BJ (cell line): ENCODE results near the gene UBAC2. TPM values are rescaled to one million over a fixed set of nuclear protein-coding genes. Genes with fewer than 3 reads are reported as not detected.

Experiments
- CTCF ChIA-PET: fragments of 350-600 bp; formaldehyde crosslinking; extraction: SDS; loops from one replicate; lab custom pipeline; 2021; ENCODE audit warnings: antibody characterized with exemption, inconsistent platforms; lab: Yijun Ruan, JAX
- POLR2A ChIA-PET: fragments of 300-600 bp; sonication (Branson Sonifier 250); formaldehyde crosslinking; extraction: SDS; loops from one replicate; lab custom pipeline; 2021; ENCODE audit warnings: antibody characterized with exemption; lab: Charles Lee
- DNase-seq: peaks from one replicate; pipeline ENCODE4 v3.0.0-alpha.2; 2011; ENCODE audit warnings: low read depth
- H3K27me3 ChIP-seq: 2 replicates; pipeline ENCODE4 v1.6.0; 2011; ENCODE audit warnings: low read length; ENCODE audit not compliant: control insufficient read depth, insufficient read depth
- H3K36me3 ChIP-seq: 2 replicates; pipeline ENCODE4 v1.5.1; 2011; ENCODE audit warnings: low read length; ENCODE audit not compliant: control insufficient read depth, insufficient read depth
- H3K4me3 ChIP-seq: 2 replicates; pipeline ENCODE4 v1.5.1; 2011; ENCODE audit warnings: low read depth, mild to moderate bottlenecking, control low read depth, low read length
- polyA plus RNA-seq: library from polyadenylated mRNA; depleted of rRNA; stranded (reverse); fragments of >200 nt; gene quantifications from 2 replicates; pipeline ENCODE4 v1.2.3, GENCODE V29; 2011
- TF ChIP-seq, protein P1 (sequence below): IDR thresholded peaks from 2 replicates; pipeline ENCODE4 v1.5.1; 2011; ENCODE audit warnings: low read depth, mild to moderate bottlenecking, control low read depth, inconsistent platforms, low read length, moderate library complexity; ENCODE audit not compliant: insufficient read depth

UBAC2 gene
- polyA plus RNA-seq, 1 experiment, result 84.7 TPM

- ChIA-PET CTCF (interaction anchor here (0.7 to 2.5 kb wide), 4 partner anchors 9 to 151 kb away, joined by 3 to 8 read pairs (median 6); no protein-coding TSS in a partner anchor), POLR2A (no interaction called here)
- no peaks in the 10 kb centered on the region; the same call in 1 of the 2 replicates for H3K36me3 ChIP-seq
- H3K4me3 ChIP-seq, result no peak overlapping the region
- no peak for DNase-seq
- H3K27me3 ChIP-seq, result no peaks in the 10 kb centered on the region
- TF ChIP-seq, protein P1, sequence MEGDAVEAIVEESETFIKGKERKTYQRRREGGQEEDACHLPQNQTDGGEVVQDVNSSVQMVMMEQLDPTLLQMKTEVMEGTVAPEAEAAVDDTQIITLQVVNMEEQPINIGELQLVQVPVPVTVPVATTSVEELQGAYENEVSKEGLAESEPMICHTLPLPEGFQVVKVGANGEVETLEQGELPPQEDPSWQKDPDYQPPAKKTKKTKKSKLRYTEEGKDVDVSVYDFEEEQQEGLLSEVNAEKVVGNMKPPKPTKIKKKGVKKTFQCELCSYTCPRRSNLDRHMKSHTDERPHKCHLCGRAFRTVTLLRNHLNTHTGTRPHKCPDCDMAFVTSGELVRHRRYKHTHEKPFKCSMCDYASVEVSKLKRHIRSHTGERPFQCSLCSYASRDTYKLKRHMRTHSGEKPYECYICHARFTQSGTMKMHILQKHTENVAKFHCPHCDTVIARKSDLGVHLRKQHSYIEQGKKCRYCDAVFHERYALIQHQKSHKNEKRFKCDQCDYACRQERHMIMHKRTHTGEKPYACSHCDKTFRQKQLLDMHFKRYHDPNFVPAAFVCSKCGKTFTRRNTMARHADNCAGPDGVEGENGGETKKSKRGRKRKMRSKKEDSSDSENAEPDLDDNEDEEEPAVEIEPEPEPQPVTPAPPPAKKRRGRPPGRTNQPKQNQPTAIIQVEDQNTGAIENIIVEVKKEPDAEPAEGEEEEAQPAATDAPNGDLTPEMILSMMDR, result no peak
These were observed 85.0 kb downstream of the UBAC2 start for GRCh38 chr13:99285432-99286182.

- ChIA-PET CTCF (no interaction called here), POLR2A (no interaction called here)
- TF ChIP-seq, protein P1, result no peak
- no peaks in the 10 kb centered on the region; the same call in 1 of the 2 replicates for H3K36me3 ChIP-seq
- H3K4me3 ChIP-seq, result no peak overlapping the region
- DNase-seq, result no peak
- H3K27me3 ChIP-seq, result no peaks in the 10 kb centered on the region
These were observed 86.9 kb downstream of the UBAC2 start for GRCh38 chr13:99287551-99287950.

- ChIA-PET CTCF (no interaction called here), POLR2A (no interaction called here)
These were observed 87.4 kb downstream of the UBAC2 start for GRCh38 chr13:99288089-99288488.

GRCh38 chr13:99289271-99289670 is 88.6 kb downstream of the UBAC2 start:
- TF ChIP-seq, protein P1, result no peak
- ChIA-PET CTCF (no interaction called here), POLR2A (no interaction called here)
- no peak overlapping the region for H3K4me3 ChIP-seq
- no peaks in the 10 kb centered on the region; the same call in 1 of the 2 replicates for H3K36me3 ChIP-seq
- no peaks in the 10 kb centered on the region for H3K27me3 ChIP-seq
- DNase-seq, result no peak

More at GRCh38 chr13:99288089-99288488, 87.4 kb downstream of the UBAC2 start:
- Histone ChIP-seq H3K27me3 (no peaks in the 10 kb centered on the region), H3K4me3 (no peak overlapping the region), H3K36me3 (no peaks in the 10 kb centered on the region; the same call in 1 of the 2 replicates)
- DNase-seq, result no peak
- TF ChIP-seq, protein P1, result no peak

DNA sequence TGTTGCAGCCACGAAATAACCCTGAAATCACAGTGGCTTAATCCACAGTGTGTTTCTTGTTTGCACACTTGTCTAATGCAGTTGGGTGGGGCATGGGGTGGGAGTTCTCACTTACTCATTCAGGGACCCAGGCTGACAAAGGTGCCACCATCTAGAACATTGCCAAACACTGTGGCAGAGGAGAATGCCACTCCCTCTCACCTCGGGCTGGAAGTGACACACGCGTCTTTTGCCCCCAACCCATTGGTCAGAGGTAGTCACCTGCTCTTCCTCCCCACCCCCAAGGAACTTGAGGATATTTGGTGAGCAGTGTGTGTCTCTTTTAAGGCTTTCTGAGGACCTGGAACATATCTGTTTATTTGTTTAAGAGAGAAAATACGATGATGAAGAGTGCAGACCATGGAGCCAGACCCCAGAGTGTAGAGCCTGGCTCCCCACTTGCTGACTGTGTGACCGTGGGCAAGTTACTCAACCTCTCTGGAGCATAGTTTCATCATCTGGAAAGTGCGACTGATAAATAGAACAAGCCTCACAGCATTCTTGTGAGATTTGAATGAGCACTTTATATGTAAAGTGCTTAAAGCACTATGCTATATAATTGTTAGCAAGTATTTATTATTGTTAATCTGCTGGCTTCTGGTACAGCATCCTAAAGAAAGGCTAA is 89.2 kb downstream of the UBAC2 start:
- POLR2A ChIA-PET, result no interaction called here
- H3K27me3 ChIP-seq, result no peaks in the 10 kb centered on the region
- TF ChIP-seq, protein P1, result no peak
- CTCF ChIA-PET, result no interaction called here
- no peaks in the 10 kb centered on the region; the same call in 1 of the 2 replicates for H3K36me3 ChIP-seq
- H3K4me3 ChIP-seq, result no peak overlapping the region
- no peak for DNase-seq
